ENCODE measurements around the gene IL17B.

IL17B gene

DNA sequence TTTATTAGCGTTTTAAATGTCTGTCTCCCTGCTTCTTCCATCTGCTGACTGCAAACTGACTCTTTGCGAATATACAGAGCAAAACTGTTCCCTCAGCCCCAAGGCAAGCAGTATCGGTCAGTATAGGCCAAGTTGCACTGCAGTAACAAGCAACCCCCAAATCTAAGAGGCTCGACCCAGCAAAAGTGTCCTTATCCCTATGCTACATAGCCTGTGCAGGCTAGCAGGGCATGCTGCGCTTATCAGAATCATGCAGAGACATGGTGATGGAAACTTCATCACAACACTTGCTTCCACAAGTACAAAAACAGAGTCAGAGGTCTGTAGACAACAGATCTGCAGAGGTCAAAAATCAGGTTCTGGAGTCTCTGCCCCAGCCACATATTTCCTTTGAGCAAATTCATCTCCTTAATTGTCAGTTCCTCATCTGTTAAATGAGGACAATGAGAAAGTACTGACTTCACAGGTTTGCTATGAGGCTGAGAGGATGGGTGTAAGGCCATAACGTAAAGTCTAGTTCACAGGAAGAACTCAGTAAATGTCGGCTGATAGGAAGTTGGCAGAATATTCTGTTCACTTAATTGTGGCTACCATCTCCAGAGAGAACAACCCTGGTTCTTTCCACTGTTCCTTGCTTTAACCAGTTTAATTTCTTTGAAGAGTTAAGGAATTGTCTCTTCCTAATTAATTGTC lies 9.6 kb upstream of the IL17B start:
- Histone ChIP-seq H3K4me1 (ENCODE audit: control insufficient read depth in 2 of 2, insufficient read depth in 2 of 2, low read length in 2 of 2) (peaks cover 4 to 5% of the 10 kb centered on the region in 2 donors), H3K27me3 (ENCODE audit: control insufficient read depth in 2 of 2, insufficient read depth in 2 of 2, low read length in 2 of 2) (no peaks in the 10 kb centered on the region), H3K27ac (ENCODE audit: low read depth in 2 of 2, low read length in 2 of 2) (peak overlapping the region; percentile 77 to 82), H3K9ac (ENCODE audit: low read depth in 1 of 2, low read length in 2 of 2) (no peak overlapping the region), H3K9me3 (ENCODE audit: control insufficient read depth in 2 of 2, low read length in 2 of 2) (no peaks in the 10 kb centered on the region), H3K4me3 (ENCODE audit: low read length in 2 of 2) (no peak overlapping the region), H3K36me3 (ENCODE audit: control insufficient read depth in 2 of 2, insufficient read depth in 2 of 2, low read length in 2 of 2) (no peaks in the 10 kb centered on the region)

DNA sequence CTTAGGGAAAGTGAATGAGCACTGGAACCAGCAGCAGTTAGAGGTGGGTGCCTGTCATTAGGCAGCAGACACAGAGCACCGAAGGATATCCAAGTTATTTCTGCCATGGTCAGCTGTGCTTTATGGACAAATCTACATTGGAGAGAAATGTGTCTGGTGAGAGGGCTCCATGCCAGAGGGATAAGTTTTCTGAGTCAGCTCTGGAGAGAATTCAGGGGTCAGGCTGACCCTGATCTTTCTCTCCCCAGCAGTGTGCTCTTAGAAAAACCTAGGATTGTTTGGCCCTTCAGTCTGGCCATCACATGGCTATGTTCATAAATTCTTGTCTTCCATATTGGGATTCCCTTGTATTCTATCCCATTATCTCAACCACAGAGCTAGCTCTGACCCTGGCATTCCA lies 8.9 kb upstream of the IL17B start:
- H3K9ac ChIP-seq (ENCODE audit: low read depth in 1 of 2, low read length in 2 of 2), result peak overlapping the region in 1 of 2 donors; percentile 12
- H3K4me3 ChIP-seq (ENCODE audit: low read length in 2 of 2), result no peak overlapping the region
- H3K27me3 ChIP-seq (ENCODE audit: control insufficient read depth in 2 of 2, insufficient read depth in 2 of 2, low read length in 2 of 2), result no peaks in the 10 kb centered on the region
- no peaks in the 10 kb centered on the region for H3K9me3 ChIP-seq (ENCODE audit: control insufficient read depth in 2 of 2, low read length in 2 of 2)
- H3K27ac ChIP-seq (ENCODE audit: low read depth in 2 of 2, low read length in 2 of 2), result peak overlapping the region; percentile 77 to 82
- H3K36me3 ChIP-seq (ENCODE audit: control insufficient read depth in 2 of 2, insufficient read depth in 2 of 2, low read length in 2 of 2), result no peaks in the 10 kb centered on the region
- H3K4me1 ChIP-seq (ENCODE audit: control insufficient read depth in 2 of 2, insufficient read depth in 2 of 2, low read length in 2 of 2), result peaks cover 4 to 5% of the 10 kb centered on the region in 2 donors

DNA sequence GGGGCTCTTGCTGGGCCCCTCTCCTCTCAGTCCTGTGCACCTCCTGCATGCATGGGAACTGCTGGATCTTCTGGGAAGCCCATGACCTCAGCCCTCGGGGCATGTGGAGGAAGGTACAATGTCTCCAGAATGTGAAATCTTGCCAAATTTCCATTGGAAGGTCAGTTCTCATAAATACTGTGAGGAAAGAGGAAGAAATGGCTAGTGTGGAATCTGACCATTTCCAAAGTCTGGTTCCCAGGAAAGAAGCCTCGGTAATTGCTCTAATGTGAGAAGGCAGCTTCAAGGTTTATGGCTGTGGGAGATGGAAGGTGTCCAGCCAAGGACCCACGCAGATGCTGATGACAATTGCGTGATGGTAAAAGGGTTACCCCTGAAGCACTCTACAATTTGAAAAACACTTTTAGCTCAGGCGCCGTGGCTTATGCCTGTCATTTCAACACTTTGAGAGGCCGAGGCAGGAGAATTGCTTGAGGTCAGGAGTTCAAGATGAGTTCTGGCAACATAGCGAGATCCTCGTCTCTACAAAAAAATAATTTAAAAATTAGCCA lies 8.1 kb upstream of the IL17B start:
- peak overlapping the region; percentile 77 to 82 for H3K27ac ChIP-seq (ENCODE audit: low read depth in 2 of 2, low read length in 2 of 2)
- no peaks in the 10 kb centered on the region for H3K36me3 ChIP-seq (ENCODE audit: control insufficient read depth in 2 of 2, insufficient read depth in 2 of 2, low read length in 2 of 2)
- H3K9me3 ChIP-seq (ENCODE audit: control insufficient read depth in 2 of 2, low read length in 2 of 2), result no peaks in the 10 kb centered on the region
- peaks cover 4 to 5% of the 10 kb centered on the region in 2 donors for H3K4me1 ChIP-seq (ENCODE audit: control insufficient read depth in 2 of 2, insufficient read depth in 2 of 2, low read length in 2 of 2)
- H3K27me3 ChIP-seq (ENCODE audit: control insufficient read depth in 2 of 2, insufficient read depth in 2 of 2, low read length in 2 of 2), result no peaks in the 10 kb centered on the region
- no peak overlapping the region for H3K4me3 ChIP-seq (ENCODE audit: low read length in 2 of 2)
- H3K9ac ChIP-seq (ENCODE audit: low read depth in 1 of 2, low read length in 2 of 2), result no peak overlapping the region

DNA sequence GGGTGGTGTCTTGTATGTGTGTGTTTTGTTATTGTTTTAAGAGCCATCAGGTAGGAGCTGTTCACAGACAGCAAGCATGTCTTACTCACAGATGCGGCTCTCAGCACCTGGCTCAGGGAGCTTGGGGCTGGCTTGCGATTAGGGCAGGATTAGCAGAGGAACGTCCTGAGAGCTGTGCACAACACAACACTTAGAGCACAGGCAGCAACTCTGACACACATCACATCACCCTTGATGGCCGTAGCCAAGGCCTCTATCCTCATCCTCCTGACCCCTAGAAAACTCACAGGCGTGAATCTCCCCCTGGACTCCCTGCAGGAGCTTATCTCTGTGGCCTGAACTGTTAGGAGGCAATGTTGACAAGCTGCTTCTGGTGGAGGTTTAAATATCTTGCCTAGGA lies 7.1 kb upstream of the IL17B start:
- no peaks in the 10 kb centered on the region for H3K36me3 ChIP-seq (ENCODE audit: control insufficient read depth in 2 of 2, insufficient read depth in 2 of 2, low read length in 2 of 2)
- peaks cover 4 to 5% of the 10 kb centered on the region in 2 donors for H3K4me1 ChIP-seq (ENCODE audit: control insufficient read depth in 2 of 2, insufficient read depth in 2 of 2, low read length in 2 of 2)
- no peaks in the 10 kb centered on the region for H3K9me3 ChIP-seq (ENCODE audit: control insufficient read depth in 2 of 2, low read length in 2 of 2)
- no peak overlapping the region for H3K9ac ChIP-seq (ENCODE audit: low read depth in 1 of 2, low read length in 2 of 2)
- no peak overlapping the region for H3K4me3 ChIP-seq (ENCODE audit: low read length in 2 of 2)
- peak overlapping the region; percentile 77 to 82 for H3K27ac ChIP-seq (ENCODE audit: low read depth in 2 of 2, low read length in 2 of 2)
- no peaks in the 10 kb centered on the region for H3K27me3 ChIP-seq (ENCODE audit: control insufficient read depth in 2 of 2, insufficient read depth in 2 of 2, low read length in 2 of 2)

DNA sequence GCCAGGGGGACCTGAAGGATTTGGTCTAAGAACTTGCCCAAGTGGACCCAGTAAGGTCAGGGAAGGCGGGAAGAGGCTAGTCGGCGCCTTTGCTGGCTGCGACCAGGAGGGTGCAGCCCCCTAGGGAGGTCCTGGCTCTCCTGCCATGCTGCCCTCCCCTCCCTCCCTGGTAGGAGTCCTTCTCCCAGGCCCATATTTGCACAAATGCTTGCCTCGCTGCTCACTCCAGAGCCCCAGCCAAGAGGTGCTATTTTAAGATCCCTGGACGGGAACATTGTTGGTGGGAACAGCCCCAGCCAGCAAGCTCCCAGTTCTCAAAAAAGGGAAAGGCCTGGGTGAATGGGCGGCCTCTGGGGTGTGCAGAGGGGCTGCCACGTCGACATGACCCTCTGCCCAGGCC lies 4.3 kb upstream of the IL17B start:
- no peak overlapping the region for H3K4me3 ChIP-seq (ENCODE audit: low read length in 2 of 2)
- H3K27me3 ChIP-seq (ENCODE audit: control insufficient read depth in 2 of 2, insufficient read depth in 2 of 2, low read length in 2 of 2), result no peaks in the 10 kb centered on the region
- peaks cover 2 to 3% of the 10 kb centered on the region in 2 donors for H3K4me1 ChIP-seq (ENCODE audit: control insufficient read depth in 2 of 2, insufficient read depth in 2 of 2, low read length in 2 of 2)
- H3K27ac ChIP-seq (ENCODE audit: low read depth in 2 of 2, low read length in 2 of 2), result peak overlapping the region; percentile 71 to 80
- no peaks in the 10 kb centered on the region for H3K9me3 ChIP-seq (ENCODE audit: control insufficient read depth in 2 of 2, low read length in 2 of 2)
- peak overlapping the region in 1 of 2 donors; percentile 41 for H3K9ac ChIP-seq (ENCODE audit: low read depth in 1 of 2, low read length in 2 of 2)
- no peaks in the 10 kb centered on the region for H3K36me3 ChIP-seq (ENCODE audit: control insufficient read depth in 2 of 2, insufficient read depth in 2 of 2, low read length in 2 of 2)

DNA sequence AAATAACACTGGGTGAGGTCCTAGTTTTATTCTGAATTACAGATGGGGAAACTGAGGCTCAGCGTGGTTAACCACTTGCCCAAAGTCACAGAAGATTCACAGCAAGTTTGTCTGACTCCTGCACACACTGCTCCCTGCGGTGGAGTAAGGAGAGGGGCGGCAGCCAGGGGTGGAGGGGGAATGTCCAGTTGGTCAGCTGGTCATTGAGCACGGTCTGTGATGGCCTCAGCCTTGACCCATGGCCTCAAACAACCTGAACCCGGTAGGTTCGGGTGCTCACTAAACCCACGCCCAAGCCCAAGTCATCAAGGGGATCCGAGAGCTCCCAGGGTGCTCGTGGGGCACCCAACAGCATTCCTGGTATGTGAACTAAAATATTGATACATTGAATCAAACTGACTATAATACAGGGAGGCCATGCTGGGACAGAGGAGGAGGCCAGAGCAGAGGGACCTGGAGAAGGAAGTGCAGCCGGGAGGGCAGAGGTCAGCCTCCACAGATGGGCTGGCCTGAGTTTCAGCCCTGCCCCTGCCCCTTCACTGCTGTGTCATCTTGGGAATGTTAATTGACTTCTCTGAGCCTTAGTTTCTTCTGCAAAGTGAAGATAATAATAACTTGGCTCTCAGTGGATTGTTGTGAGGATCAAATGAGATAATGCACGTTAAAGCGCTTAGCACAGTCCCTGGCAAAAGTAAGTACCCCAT lies 3.6 kb upstream of the IL17B start:
- H3K4me1 ChIP-seq (ENCODE audit: control insufficient read depth in 2 of 2, insufficient read depth in 2 of 2, low read length in 2 of 2), result peaks cover 2 to 3% of the 10 kb centered on the region in 2 donors
- H3K36me3 ChIP-seq (ENCODE audit: control insufficient read depth in 2 of 2, insufficient read depth in 2 of 2, low read length in 2 of 2), result no peaks in the 10 kb centered on the region

DNA sequence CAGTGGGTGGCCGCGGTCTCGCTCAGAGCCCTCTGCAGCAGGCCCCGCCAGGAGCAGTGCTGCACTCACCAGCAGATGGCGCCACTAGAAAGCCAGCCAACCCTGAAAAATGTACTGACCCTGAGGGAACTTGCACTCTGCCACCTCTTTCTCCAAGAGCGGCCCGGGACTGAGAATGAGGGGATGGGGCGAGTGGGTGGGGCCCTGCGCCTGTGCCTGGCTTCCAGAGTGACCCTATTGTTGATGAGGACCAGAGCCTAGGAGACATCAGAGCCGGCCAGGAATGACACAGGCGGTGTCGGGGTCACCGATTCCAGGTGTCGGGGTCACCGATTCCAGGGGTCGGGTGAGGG lies 2.9 kb upstream of the IL17B start:
- peaks cover 2 to 3% of the 10 kb centered on the region in 2 donors for H3K4me1 ChIP-seq (ENCODE audit: control insufficient read depth in 2 of 2, insufficient read depth in 2 of 2, low read length in 2 of 2)
- H3K9ac ChIP-seq (ENCODE audit: low read depth in 1 of 2, low read length in 2 of 2), result peak overlapping the region; percentile 16 to 54
- peak overlapping the region in 1 of 2 donors; percentile 16 for H3K4me3 ChIP-seq (ENCODE audit: low read length in 2 of 2)
- no peaks in the 10 kb centered on the region for H3K9me3 ChIP-seq (ENCODE audit: control insufficient read depth in 2 of 2, low read length in 2 of 2)
- H3K27ac ChIP-seq (ENCODE audit: low read depth in 2 of 2, low read length in 2 of 2), result peak overlapping the region; percentile 71 to 80
- H3K27me3 ChIP-seq (ENCODE audit: control insufficient read depth in 2 of 2, insufficient read depth in 2 of 2, low read length in 2 of 2), result no peaks in the 10 kb centered on the region
- no peaks in the 10 kb centered on the region for H3K36me3 ChIP-seq (ENCODE audit: control insufficient read depth in 2 of 2, insufficient read depth in 2 of 2, low read length in 2 of 2)

More for the DNA sequence above, 3.6 kb upstream of the IL17B start:
- H3K27ac ChIP-seq (ENCODE audit: low read depth in 2 of 2, low read length in 2 of 2), result peak overlapping the region; percentile 71 to 80
- no peaks in the 10 kb centered on the region for H3K27me3 ChIP-seq (ENCODE audit: control insufficient read depth in 2 of 2, insufficient read depth in 2 of 2, low read length in 2 of 2)
- H3K9me3 ChIP-seq (ENCODE audit: control insufficient read depth in 2 of 2, low read length in 2 of 2), result no peaks in the 10 kb centered on the region
- peak overlapping the region; percentile 18 to 54 for H3K9ac ChIP-seq (ENCODE audit: low read depth in 1 of 2, low read length in 2 of 2)
- H3K4me3 ChIP-seq (ENCODE audit: low read length in 2 of 2), result peak overlapping the region in 1 of 2 donors; percentile 16

DNA sequence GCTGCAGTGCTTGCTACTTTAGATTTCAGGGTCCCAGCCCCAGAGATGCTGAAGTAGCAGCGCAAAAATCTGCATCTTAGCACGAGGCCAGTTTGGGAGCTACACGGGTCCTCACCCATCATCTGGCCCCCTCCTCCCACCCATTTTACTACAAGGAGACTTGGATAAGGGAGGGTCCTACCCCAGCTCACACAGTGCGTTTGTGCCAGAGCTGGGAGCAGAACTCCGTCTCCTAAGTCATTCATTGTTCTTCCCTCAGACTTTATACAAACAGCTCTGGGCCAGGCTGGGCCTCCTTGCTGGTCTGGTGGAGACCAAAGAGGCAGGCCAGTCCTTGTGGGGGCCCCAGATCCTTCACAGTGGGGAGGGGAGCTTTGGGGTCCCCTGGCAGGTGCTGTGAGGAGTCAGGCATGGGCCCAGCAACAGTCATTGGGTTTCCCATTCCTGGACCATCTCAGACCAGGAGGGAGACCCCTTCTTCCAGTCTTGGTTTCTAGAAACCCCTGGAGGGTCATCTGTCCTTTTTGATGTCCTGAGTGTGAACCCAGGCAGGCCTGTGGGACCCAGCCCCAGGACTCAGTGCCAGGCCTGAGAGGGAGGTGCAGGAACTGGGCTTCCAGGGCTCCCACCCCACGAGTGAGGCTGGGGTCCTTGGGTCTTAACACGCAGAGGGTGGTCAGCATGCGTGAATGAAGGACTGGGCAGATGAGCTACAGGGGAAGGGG lies 2.3 kb upstream of the IL17B start:
- Histone ChIP-seq H3K36me3 (ENCODE audit: control insufficient read depth in 2 of 2, insufficient read depth in 2 of 2, low read length in 2 of 2) (no peaks in the 10 kb centered on the region), H3K4me1 (ENCODE audit: control insufficient read depth in 2 of 2, insufficient read depth in 2 of 2, low read length in 2 of 2) (peaks cover 2 to 3% of the 10 kb centered on the region in 2 donors), H3K9me3 (ENCODE audit: control insufficient read depth in 2 of 2, low read length in 2 of 2) (no peaks in the 10 kb centered on the region), H3K27ac (ENCODE audit: low read depth in 2 of 2, low read length in 2 of 2) (peak overlapping the region; percentile 71 to 80), H3K9ac (ENCODE audit: low read depth in 1 of 2, low read length in 2 of 2) (peak overlapping the region; percentile 16 to 28), H3K27me3 (ENCODE audit: control insufficient read depth in 2 of 2, insufficient read depth in 2 of 2, low read length in 2 of 2) (no peaks in the 10 kb centered on the region), H3K4me3 (ENCODE audit: low read length in 2 of 2) (peak overlapping the region in 1 of 2 donors; percentile 9)

DNA sequence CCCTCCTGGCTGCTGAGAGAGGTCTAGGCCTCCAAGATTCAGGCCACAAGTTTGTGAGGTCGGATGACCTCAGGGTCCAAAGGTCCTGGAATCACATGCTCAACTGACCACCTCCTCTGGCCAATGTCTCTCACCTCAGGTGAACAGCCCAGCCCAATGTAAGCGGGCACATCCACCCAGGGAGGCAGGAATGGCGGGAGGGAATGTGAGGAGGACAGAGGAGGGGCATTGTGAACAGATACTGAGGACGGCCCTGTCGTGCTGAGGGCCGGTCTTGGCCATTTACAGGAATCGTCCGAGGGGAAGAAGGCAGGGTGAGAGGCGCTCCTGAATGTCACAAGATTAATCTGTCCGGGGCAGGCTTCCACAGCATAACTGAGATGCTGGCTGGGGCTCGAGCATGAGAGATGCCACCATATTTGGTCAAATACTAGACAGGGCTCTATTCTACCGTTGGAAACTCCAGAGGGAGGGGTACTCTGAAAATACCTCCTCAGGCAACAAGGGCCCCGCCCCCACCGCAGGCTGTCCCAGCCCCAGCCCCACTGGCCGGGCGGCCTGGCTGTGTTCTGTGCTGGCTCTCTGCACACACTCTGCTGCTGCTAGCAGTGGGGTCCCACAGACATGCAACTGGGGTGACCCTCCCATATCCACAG lies 1.5 kb upstream of the IL17B start:
- H3K9me3 ChIP-seq (ENCODE audit: control insufficient read depth in 2 of 2, low read length in 2 of 2), result no peaks in the 10 kb centered on the region
- H3K9ac ChIP-seq (ENCODE audit: low read depth in 1 of 2, low read length in 2 of 2), result no peak overlapping the region
- peak overlapping the region; percentile 75 to 80 for H3K27ac ChIP-seq (ENCODE audit: low read depth in 2 of 2, low read length in 2 of 2)
- H3K27me3 ChIP-seq (ENCODE audit: control insufficient read depth in 2 of 2, insufficient read depth in 2 of 2, low read length in 2 of 2), result no peaks in the 10 kb centered on the region
- H3K4me1 ChIP-seq (ENCODE audit: control insufficient read depth in 2 of 2, insufficient read depth in 2 of 2, low read length in 2 of 2), result peaks cover 0 to 3% of the 10 kb centered on the region in 2 donors
- H3K36me3 ChIP-seq (ENCODE audit: control insufficient read depth in 2 of 2, insufficient read depth in 2 of 2, low read length in 2 of 2), result no peaks in the 10 kb centered on the region
- no peak overlapping the region for H3K4me3 ChIP-seq (ENCODE audit: low read length in 2 of 2)
